Measurements from ENCODE around the gene ANKRD60.

ANKRD60 gene

GRCh38 chr20:58188527-58188926, 39.9 kb downstream of the ANKRD60 start:
- DNase-seq, result no peak

DNA sequence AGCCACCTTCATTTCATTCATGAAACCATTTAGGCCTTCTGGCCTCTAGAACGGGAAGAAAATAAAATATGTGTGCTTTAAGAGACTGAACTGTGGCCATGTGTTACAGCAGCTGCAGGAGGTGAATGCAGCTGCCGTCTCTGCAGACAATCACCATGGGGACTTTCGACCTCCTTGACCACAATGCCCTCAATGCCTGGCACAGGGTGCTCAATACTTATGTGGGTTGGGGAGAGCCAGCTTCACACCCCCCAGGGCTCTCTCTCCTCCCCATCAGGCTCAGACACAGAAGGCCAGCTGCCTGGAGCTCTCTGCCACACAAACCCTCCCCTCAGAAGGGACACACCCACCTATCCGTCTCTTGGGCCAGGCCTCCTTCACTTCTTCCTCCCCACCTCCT, 43.5 kb downstream of the ANKRD60 start:
- DNase-seq, result no peak

GRCh38 chr20:58184063-58184462, 44.4 kb downstream of the ANKRD60 start:
- no peak for DNase-seq

DNA sequence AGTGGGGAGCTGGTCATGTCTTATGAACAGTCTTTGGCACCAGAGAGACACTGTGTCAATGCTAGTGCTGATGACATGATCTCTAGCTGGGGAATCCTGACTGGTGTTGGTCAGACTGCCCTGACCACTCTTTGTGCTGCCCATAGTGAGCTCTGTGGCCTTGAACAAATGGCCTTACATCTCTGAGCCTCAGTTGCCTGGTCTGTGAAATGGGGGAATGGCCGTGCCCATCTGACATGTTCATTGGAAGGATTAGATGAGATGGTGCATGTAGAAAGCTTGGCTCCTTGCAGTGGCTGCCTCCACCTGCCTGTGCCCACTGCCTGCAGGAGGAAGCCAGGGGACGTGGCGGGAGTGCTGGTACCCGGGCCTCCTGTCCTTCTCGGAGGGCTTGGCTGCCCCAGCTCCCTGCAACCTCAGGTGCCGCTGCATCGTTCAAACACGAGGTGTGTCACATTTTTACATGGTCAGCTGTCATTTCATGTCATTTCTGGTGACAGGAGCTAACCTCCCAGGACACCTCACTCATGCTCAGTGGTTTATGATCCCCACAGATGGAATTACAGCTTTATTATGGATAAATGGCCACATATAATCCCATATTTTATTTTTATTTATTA, 45.8 kb downstream of the ANKRD60 start:
- DNase-seq, result no peak

DNA sequence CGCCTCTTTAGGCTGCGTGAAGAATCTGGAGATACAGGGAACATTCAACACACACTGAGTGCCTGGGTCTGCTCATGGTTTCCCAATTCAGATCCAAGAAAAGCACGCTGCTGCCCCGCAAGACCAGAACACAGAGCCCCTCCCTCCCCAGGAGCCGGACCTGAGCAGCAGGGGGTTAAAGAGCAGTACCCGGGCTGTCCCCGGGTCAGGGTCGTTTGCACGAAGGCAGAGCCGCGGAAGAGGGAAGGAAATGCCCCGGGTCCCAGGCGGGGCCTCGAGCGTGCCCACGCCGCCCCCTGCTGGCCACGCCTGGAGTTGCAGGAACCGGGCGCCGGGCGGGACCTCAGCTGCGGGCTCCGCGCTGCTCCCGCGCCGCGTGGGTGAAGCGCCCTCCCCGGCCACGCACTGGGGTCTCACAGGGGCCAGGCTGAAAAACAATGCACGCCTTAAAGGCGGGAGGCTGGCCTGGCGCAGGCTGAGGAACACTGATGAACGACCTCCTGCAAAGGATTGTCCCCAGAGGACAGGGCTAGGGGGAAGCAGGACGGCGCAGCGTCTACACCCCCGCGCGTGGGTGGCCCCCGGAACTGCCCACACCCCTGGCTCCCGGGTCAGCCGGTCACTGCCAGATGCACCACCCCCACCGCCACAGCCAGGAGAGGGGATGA, 48.9 kb downstream of the ANKRD60 start:
- DNase-seq, result peak; percentile 91

GRCh38 chr20:58179083-58179431, 49.4 kb downstream of the ANKRD60 start:
- DNase-seq, result no peak

GRCh38 chr20:58177799-58178198, 50.7 kb downstream of the ANKRD60 start:
- DNase-seq, result no peak

DNA sequence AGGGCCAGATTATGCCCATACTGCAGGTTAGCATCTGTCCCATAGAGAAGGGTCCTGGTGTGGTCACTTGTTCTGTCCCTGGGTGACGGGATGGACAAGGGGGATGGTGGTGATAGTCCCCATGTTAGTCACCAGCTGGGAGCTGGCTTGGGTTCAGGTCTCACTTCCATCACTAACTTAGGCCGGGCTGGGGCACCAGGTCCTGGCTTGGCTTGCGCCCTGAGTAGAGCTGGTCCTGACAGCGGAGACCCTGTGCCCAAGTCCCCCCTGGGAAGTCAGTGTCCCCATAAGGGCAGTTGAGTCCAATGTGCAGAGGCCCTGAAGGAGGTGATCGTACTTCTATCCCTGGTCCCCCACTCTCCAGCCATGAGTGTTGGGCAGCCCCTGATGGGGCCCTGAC, 52.6 kb downstream of the ANKRD60 start:
- DNase-seq, result no peak

DNA sequence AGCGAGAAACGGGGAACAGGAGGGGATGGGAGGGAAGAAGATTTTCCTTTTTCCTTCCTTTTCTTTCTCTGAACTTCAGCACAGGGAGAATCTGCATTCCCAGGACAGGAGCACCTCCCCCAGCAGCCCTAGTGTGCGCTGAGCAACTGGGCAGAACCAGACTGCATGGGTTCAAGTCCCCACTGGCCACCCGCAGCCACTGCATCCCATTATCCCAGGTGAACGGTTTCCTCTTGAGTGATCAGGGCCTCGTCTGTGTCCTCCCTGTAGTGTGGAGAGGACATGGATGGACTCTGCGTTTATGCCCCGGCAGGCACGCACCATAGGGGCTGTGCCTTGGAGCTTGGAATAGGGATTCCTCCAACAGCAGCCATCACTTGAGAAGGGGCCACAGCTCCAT, 53.0 kb downstream of the ANKRD60 start:
- DNase-seq, result no peak

GRCh38 chr20:58174708-58175280, 53.7 kb downstream of the ANKRD60 start:
- peak; percentile 75 for DNase-seq

GRCh38 chr20:58173930-58174707, 54.3 kb downstream of the ANKRD60 start:
- peak; percentile 63 for DNase-seq

GRCh38 chr20:58173091-58173490, 55.4 kb downstream of the ANKRD60 start:
- DNase-seq, result no peak

DNA sequence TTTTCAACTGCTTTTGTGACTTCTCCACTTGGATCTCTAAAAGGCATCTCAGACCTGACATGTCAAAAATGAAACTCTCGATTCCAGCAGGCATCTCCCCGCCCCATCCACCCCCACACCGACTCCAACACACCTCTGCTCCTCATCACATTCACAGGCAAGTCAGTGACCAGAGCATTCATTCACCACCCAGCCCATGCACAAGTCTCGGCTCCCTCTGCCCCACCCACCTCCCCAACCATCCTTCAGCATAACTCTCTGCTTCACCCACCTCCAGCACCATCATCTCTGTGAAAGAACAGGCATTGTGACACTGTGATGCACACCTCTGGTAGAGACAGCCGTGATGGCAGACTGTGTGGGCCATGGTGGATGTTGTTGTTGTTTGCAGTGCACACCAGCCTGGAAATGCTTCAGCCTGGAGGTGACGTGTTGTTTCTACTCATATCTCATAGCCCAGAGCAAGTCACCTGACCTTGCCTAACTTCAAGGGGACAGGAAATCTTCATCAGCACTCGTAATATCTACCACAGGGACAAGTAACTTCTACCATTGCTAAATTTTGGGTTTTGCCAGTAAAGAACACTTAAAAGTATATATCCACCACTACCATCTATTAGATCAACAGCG, 56.5 kb downstream of the ANKRD60 start:
- DNase-seq, result no peak

DNA sequence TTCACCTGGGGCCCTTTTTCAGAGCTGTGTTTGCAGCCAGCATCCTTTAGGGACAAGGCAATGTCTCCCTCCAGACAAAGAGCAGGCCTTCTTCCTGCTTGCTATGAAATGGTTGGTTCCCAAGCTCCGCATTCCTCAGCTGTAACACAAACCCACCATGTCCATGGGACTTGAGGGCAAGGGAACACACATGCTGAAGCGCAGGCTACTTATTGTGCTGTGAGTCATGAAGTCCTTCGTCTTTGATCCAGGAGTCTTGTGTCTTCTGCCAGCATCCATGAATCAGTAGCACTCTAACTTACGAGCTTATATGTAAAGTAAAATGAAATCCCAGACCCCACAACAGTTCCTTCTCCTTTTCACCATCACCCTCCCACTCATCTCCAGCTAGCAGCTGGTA, 59.0 kb downstream of the ANKRD60 start:
- DNase-seq, result no peak

- DNase-seq, result peak; percentile 41
These were observed 59.6 kb downstream of the ANKRD60 start for GRCh38 chr20:58168843-58169242.

DNA sequence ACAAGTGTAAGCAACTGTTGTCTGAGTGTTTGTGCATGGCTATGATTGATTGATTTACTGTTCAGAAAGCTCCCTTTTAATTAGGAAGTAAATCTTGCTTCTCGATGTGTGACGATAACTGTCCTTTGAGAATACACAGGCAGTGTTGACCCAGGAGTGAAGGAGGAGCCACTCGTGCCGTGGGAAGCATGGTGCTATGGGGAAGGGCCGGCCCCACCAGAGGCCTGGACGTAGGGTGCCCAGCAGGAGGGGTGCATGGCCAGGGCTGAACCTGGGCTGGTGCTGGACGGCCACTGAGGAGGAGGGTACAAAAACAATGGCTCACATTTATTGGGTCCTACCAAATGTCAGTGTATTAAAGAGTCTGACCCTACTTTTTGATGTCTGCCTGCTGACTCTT, 60.7 kb downstream of the ANKRD60 start:
- no peak for DNase-seq

Data from eye (tissue), 1 donor.